CD8-positive, alpha-beta memory T cell (primary cell): ENCODE data around the gene FNDC3B. TPM values are rescaled to one million over a fixed set of nuclear protein-coding genes. Genes with fewer than 3 reads are reported as not detected.
A peak's percentile ranks its signal among the peaks of the same experiment; 100 is the strongest.

Experiments
- CTCF ChIA-PET: fragments of 350-600 bp; sonication (Branson Sonifier 250); formaldehyde crosslinking; loops from one replicate; lab custom pipeline; 2021; ENCODE audit warnings: antibody characterized with exemption; lab: Charles Lee
- POLR2A ChIA-PET: fragments of 350-600 bp; sonication (Branson Sonifier 250); formaldehyde crosslinking; loops from one replicate; lab custom pipeline; 2021; ENCODE audit warnings: antibody characterized with exemption; lab: Charles Lee
- DNase-seq, 5 donors: peaks; one replicate each; pipeline versions ENCODE4 v3.0.0 to v3.0.0-alpha.2; 2020 to 2022; ENCODE audit warnings: mixed read lengths in 1 of 5
- H3K27ac ChIP-seq: one replicate; pipeline ENCODE4 v1.7.0; 2013; ENCODE audit warnings: low read depth, mild to moderate bottlenecking, low read length, moderate library complexity
- H3K27me3 ChIP-seq: 2 replicates; pipeline ENCODE4 v1.7.0; 2013; ENCODE audit warnings: low read length, mild to moderate bottlenecking; ENCODE audit not compliant: insufficient read depth, poor library complexity, severe bottlenecking
- H3K36me3 ChIP-seq: 2 replicates; pipeline ENCODE4 v1.7.0; 2013; ENCODE audit warnings: mild to moderate bottlenecking, low read length, moderate library complexity; ENCODE audit not compliant: insufficient read depth
- H3K4me1 ChIP-seq: 2 replicates; pipeline ENCODE4 v1.7.0; 2013; ENCODE audit warnings: mild to moderate bottlenecking, low read length, moderate library complexity; ENCODE audit not compliant: insufficient read depth
- H3K4me3 ChIP-seq: 2 replicates; pipeline ENCODE4 v1.7.0; 2013; ENCODE audit warnings: mild to moderate bottlenecking, low read length
- H3K9me3 ChIP-seq: 2 replicates; pipeline ENCODE4 v1.7.0; 2013; ENCODE audit warnings: mild to moderate bottlenecking, low read length
- H3K27ac Mint-ChIP-seq, 8 donors: one replicate each; pipeline ENCODE4 v1.8.0; 2020 to 2021; ENCODE audit warnings: mixed read lengths in 8 of 8, mild to moderate bottlenecking in 6 of 8, inconsistent platforms in 3 of 8, moderate library complexity in 3 of 8
- H3K27me3 Mint-ChIP-seq, 2 donors: one replicate each; pipeline ENCODE4 v1.8.0; 2020 to 2021; ENCODE audit warnings: mixed read lengths in 2 of 2, mild to moderate bottlenecking in 1 of 2, moderate library complexity in 1 of 2
- H3K36me3 Mint-ChIP-seq, 3 donors: one replicate each; pipeline ENCODE4 v1.8.0; 2020 to 2021; ENCODE audit warnings: mixed read lengths in 3 of 3, inconsistent platforms in 1 of 3, mild to moderate bottlenecking in 1 of 3
- H3K4me1 Mint-ChIP-seq, 3 donors: one replicate each; pipeline ENCODE4 v1.8.0; 2020 to 2021; ENCODE audit warnings: mixed read lengths in 3 of 3, inconsistent platforms in 1 of 3, mild to moderate bottlenecking in 1 of 3
- H3K4me3 Mint-ChIP-seq, 7 donors: one replicate each; pipeline ENCODE4 v1.8.0; 2020 to 2021; ENCODE audit warnings: mixed read lengths in 7 of 7, mild to moderate bottlenecking in 6 of 7, moderate library complexity in 4 of 7, inconsistent platforms in 2 of 7
- H3K9me3 Mint-ChIP-seq, 5 donors: one replicate each; pipeline ENCODE4 v1.8.0; 2020 to 2022; ENCODE audit warnings: mixed read lengths in 5 of 5, mild to moderate bottlenecking in 3 of 5, moderate library complexity in 2 of 5, inconsistent platforms in 1 of 5
- polyA plus RNA-seq: library from polyadenylated mRNA; unstranded; fragments of 300-500 nt; fragmentation: Illumina TruSeq; gene quantifications from one replicate; pipeline ENCODE4 v1.2.3, GENCODE V29; 2021
- total RNA-seq, 2 experiments: library from RNA; stranded (reverse); gene quantifications; one replicate each; pipeline ENCODE4 v1.2.3, GENCODE V29; 2021

Gene FNDC3B
- total and polyA plus RNA-seq, 3 experiments from 2014 or later = 8.7 to 18.6 (median 17.4) TPM

- ChIA-PET CTCF (no interaction called here), POLR2A (no interaction called here)
- Mint-ChIP-seq H3K36me3 (peaks cover 4 to 21% (median 15%) of the 10 kb centered on the region in 3 donors), H3K4me3 (no peak overlapping the region), H3K27ac (no peak overlapping the region), H3K9me3 (no peaks in the 10 kb centered on the region), H3K27me3 (no peaks in the 10 kb centered on the region), H3K4me1 (peaks cover 0 to 2% (median 1%) of the 10 kb centered on the region in 3 donors)
- no peak for DNase-seq
- no peaks in the 10 kb centered on the region for H3K4me1 ChIP-seq
- no peaks in the 10 kb centered on the region for H3K9me3 ChIP-seq
- no peak overlapping the region for H3K27ac ChIP-seq
- H3K4me3 ChIP-seq = no peak overlapping the region
- H3K36me3 ChIP-seq = no peaks in the 10 kb centered on the region
- H3K27me3 ChIP-seq = no peaks in the 10 kb centered on the region
Observed at GRCh38 chr3:172228036-172228415, 188.6 kb downstream of the FNDC3B start.

GRCh38 chr3:172229462-172229861 lies 190.1 kb downstream of the FNDC3B start:
- no peak for DNase-seq
- H3K4me3 ChIP-seq = no peak overlapping the region
- no peaks in the 10 kb centered on the region for H3K36me3 ChIP-seq
- Mint-ChIP-seq H3K4me3 (no peak overlapping the region), H3K4me1 (peaks cover 0 to 1% (median 0%) of the 10 kb centered on the region in 3 donors), H3K27ac (no peak overlapping the region), H3K27me3 (no peaks in the 10 kb centered on the region), H3K9me3 (no peaks in the 10 kb centered on the region), H3K36me3 (peaks cover 4 to 21% (median 15%) of the 10 kb centered on the region in 3 donors)
- no peaks in the 10 kb centered on the region for H3K4me1 ChIP-seq
- no peaks in the 10 kb centered on the region for H3K9me3 ChIP-seq
- no peaks in the 10 kb centered on the region for H3K27me3 ChIP-seq
- ChIA-PET CTCF (no interaction called here), POLR2A (no interaction called here)
- H3K27ac ChIP-seq = no peak overlapping the region

- H3K36me3 ChIP-seq = no peaks in the 10 kb centered on the region
- H3K27ac Mint-ChIP-seq = no peak overlapping the region
- CTCF ChIA-PET = no interaction called here
Observed at GRCh38 chr3:172231318-172231901, 192.0 kb downstream of the FNDC3B start.

GRCh38 chr3:172232579-172233212 lies 193.3 kb downstream of the FNDC3B start:
- Mint-ChIP-seq H3K27ac (no peak overlapping the region), H3K4me1 (peaks cover 0 to 5% (median 4%) of the 10 kb centered on the region in 3 donors), H3K27me3 (no peaks in the 10 kb centered on the region), H3K9me3 (no peaks in the 10 kb centered on the region), H3K4me3 (no peak overlapping the region), H3K36me3 (peaks cover 4 to 15% (median 14%) of the 10 kb centered on the region in 3 donors)
- Histone ChIP-seq H3K4me1 (no peaks in the 10 kb centered on the region), H3K9me3 (no peaks in the 10 kb centered on the region), H3K4me3 (no peak overlapping the region), H3K27me3 (no peaks in the 10 kb centered on the region), H3K36me3 (no peaks in the 10 kb centered on the region), H3K27ac (no peak overlapping the region)
- no peak for DNase-seq
- ChIA-PET CTCF (no interaction called here), POLR2A (no interaction called here)

More at GRCh38 chr3:172231318-172231901, 192.0 kb downstream of the FNDC3B start:
- POLR2A ChIA-PET = no interaction called here
- Histone ChIP-seq H3K27ac (no peak overlapping the region), H3K4me3 (no peak overlapping the region), H3K27me3 (no peaks in the 10 kb centered on the region), H3K4me1 (no peaks in the 10 kb centered on the region), H3K9me3 (no peaks in the 10 kb centered on the region)
- Mint-ChIP-seq H3K9me3 (no peaks in the 10 kb centered on the region), H3K4me3 (no peak overlapping the region), H3K4me1 (peaks cover 0 to 5% (median 4%) of the 10 kb centered on the region in 3 donors), H3K36me3 (peaks cover 4 to 21% (median 15%) of the 10 kb centered on the region in 3 donors), H3K27me3 (no peaks in the 10 kb centered on the region)
- no peak for DNase-seq

GRCh38 chr3:172233474-172234277 lies 194.3 kb downstream of the FNDC3B start:
- Histone ChIP-seq H3K4me1 (no peaks in the 10 kb centered on the region), H3K4me3 (no peak overlapping the region), H3K9me3 (no peaks in the 10 kb centered on the region), H3K27me3 (no peaks in the 10 kb centered on the region), H3K27ac (no peak overlapping the region), H3K36me3 (no peaks in the 10 kb centered on the region)
- Mint-ChIP-seq H3K4me3 (no peak overlapping the region), H3K27me3 (no peaks in the 10 kb centered on the region), H3K4me1 (peaks cover 0 to 9% (median 5%) of the 10 kb centered on the region in 3 donors), H3K36me3 (peaks cover 5 to 12% (median 8%) of the 10 kb centered on the region in 3 donors), H3K9me3 (no peaks in the 10 kb centered on the region), H3K27ac (no peak overlapping the region)
- ChIA-PET CTCF (no interaction called here), POLR2A (no interaction called here)
- DNase-seq = no peak

- Histone ChIP-seq H3K9me3 (no peaks in the 10 kb centered on the region), H3K27ac (no peak overlapping the region), H3K36me3 (no peaks in the 10 kb centered on the region), H3K4me3 (no peak overlapping the region), H3K4me1 (no peaks in the 10 kb centered on the region), H3K27me3 (no peaks in the 10 kb centered on the region)
- ChIA-PET POLR2A (no interaction called here), CTCF (no interaction called here)
- Mint-ChIP-seq H3K4me1 (peaks cover 0 to 10% (median 5%) of the 10 kb centered on the region in 3 donors), H3K27me3 (no peaks in the 10 kb centered on the region), H3K9me3 (no peaks in the 10 kb centered on the region), H3K27ac (peak overlapping the region in 1 of 8 donors; percentile 55), H3K36me3 (peaks cover 3 to 7% (median 4%) of the 10 kb centered on the region in 3 donors), H3K4me3 (no peak overlapping the region)
- no peak for DNase-seq
Observed at GRCh38 chr3:172235698-172236097, 196.3 kb downstream of the FNDC3B start.

- Histone ChIP-seq H3K4me3 (no peak overlapping the region), H3K36me3 (no peaks in the 10 kb centered on the region), H3K9me3 (peaks cover 3% of the 10 kb centered on the region), H3K4me1 (no peaks in the 10 kb centered on the region), H3K27me3 (no peaks in the 10 kb centered on the region), H3K27ac (no peak overlapping the region)
- ChIA-PET CTCF (no interaction called here), POLR2A (no interaction called here)
- peaks cover 0 to 8% (median 8%) of the 10 kb centered on the region in 5 donors for H3K9me3 Mint-ChIP-seq
- no peak overlapping the region for H3K4me3 Mint-ChIP-seq
- DNase-seq = no peak
- H3K27me3 Mint-ChIP-seq = no peaks in the 10 kb centered on the region
- peaks cover 10 to 20% (median 12%) of the 10 kb centered on the region in 3 donors for H3K36me3 Mint-ChIP-seq
- peak overlapping the region in 2 of 8 donors; percentile 12 to 43 for H3K27ac Mint-ChIP-seq
- H3K4me1 Mint-ChIP-seq = peaks cover 0 to 10% (median 4%) of the 10 kb centered on the region in 3 donors
Observed at GRCh38 chr3:172236771-172237742, 197.7 kb downstream of the FNDC3B start.
